Measurements from ENCODE around the gene TTC6.

TTC6 gene

DNA sequence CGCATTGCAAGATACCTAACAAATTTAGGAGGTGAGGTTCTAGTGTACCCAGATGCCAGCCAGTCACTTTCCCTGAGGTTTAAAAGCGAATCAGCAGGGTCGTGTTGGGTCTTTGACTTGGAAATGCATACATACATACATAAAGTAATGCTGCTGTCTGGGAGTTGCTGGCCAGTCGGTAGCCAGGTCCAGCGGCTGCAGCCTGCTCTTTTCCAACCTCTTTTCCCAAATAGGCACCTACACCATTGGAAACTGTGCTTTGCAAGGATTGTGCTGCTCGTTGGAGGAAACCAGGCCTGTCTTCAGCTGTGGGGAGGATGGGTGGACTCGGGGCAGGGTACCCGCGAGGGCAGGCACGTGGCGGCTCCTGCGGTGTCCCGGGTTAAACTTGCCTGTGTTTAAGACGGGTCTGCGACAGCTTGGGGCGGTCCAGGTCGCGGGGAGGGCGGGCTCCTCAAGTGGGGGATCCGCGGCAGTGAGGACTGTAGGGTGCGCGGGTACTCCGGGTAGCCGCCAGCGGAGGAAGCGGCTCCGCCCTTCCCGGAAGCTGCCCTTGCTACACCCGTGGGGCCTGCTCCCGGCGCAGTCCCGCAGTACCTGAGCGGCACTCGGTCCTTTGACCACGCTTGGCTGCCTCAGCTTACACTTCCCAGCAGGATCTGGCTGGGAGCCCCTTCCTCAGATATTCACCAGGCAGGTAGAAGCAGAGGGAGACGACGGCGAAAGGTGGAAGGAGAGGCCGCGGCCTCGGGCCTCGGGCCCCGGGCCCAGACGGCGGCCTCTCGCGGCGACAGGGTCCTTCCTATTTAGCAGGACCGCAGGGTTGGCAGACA, 2.7 kb downstream of the TTC6 start:
- no peak for DNase-seq

DNA sequence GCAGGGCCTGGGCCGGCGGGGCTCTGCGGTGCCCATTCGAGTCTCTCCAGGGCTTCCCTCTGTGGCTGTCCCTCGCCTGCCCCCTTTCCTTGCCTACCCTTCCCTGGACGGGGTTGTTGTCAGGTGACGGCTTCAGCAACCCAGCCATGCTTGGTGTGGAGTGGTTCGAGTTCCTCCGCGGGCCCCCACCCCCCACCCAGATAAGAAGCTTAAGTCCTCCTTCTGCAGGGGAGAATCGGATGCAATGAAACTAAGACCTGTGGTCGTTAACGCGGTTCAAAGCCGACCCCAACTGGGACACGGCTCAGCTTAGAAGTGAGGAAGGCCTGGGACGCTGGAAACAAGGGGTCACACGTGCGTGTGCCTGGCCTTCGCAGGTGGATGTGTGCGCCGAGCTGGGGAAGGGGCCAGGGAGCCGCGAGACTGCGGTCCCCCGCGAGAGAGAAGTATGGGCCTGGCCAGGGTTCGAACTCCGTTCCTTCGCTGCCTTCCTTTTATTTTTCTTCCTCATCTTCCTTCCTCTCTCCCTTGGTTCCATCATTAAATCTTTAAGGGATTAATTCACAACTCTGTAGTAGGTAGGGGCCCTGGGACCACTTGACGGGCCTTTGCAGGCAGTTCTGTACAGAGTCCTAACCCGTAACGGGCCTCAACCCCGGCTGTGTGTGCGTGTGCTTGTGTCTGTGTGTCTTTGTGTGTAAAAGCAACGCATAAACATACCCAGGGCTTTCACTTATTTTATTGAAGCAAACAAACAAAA, 3.5 kb downstream of the TTC6 start:
- no peak for DNase-seq

DNA sequence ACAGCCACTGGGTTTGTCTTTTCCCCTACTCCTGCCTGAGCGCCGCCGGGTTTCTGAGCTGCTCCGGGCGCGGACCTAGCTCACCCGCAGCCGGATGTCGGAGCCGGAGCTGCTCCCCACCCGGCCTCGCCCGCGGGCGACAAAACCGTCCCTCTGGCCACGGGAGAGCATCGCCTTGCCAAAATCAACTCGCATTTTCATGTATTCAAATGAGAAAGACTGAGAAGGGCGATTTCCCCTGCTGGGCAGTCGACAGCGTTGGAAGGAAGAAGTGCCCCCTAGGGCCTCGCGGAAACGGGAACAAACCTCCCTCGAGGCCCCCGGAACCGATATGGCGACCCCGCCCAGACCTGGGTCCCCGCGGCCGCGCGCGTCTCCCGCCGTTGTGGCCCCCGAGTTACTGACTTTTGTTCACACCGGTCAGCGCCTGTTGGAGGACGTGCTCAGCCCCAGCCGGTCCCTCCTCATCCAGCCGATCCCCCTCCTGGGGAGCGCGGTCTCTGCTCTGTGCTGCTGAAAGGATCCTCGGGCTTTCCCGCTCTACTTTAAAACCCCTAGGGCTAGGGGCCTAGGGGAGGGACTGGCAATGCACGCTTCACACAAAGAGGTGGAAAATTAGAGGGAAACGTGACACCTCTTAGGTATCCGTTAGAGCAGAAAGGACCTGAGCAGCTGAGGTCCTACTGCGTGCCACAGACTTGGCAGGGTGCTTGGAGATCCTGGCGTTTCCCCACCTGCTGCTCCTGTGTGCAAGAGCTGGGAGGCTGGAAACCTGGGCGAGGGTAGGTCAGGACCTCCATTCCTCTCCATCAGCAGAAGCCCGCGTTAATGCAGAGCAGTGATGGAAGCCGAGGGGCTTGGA, 4.3 kb downstream of the TTC6 start:
- DNase-seq: peak; percentile 91

DNA sequence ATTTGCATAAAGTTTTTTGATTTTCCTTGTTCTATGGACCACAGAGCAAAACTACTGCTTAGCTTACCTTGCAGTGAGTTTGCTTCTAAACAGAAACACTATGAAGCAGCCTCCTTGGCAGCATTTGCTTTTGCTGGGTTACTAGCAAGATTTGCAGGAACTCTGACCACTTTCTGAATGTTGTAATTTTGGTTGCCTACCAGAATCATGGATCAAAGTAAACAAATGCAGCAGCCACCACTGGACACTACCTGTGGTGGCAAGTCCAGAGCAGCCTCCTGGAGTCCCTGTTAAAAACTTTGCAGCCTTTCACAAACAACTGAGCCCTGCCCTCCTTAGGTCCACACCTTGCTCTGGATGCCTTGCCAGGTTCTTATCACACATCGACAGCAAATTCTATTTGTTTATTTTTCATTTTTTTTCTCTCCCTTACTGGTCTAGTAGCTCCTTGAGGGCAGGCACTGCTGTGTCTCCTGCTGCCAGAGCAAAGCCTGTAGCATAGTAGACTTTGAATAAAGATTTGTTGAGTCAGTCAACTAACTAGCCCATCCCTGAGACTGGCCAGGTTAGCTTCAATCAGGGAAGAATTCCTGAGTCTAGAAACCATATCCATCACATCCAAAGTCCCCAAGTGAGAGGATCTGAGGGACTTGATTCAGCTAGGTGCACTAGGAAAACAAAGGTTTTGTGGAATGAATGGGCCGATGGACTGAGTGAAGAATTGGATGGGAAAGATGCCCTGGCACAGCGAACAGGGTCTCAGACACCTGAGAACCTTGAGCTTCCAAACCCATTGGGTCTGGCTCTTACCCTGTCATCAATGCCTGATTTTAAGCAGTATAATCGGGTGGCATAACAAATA, 5.7 kb downstream of the TTC6 start:
- no peak for DNase-seq

DNA sequence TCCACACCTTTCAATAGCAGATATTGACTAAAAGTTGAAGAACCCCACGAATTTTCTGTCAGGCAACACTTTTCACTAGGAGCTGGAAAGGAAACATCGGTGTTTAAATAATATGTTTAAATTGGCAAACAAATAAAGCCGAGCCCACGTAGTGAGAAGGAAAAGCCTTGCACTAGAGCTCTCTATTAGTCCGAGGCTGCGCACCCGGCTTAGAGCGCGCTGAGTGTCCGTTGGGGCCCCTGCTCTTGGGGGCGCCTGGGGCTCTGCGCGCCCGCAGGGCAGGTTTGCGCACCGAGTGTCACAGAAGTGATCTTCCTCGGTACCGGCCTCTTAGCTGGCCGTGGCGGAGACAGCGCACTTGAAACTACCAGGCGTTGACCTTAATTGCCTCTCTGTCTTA, 6.4 kb downstream of the TTC6 start:
- DNase-seq: no peak

DNA sequence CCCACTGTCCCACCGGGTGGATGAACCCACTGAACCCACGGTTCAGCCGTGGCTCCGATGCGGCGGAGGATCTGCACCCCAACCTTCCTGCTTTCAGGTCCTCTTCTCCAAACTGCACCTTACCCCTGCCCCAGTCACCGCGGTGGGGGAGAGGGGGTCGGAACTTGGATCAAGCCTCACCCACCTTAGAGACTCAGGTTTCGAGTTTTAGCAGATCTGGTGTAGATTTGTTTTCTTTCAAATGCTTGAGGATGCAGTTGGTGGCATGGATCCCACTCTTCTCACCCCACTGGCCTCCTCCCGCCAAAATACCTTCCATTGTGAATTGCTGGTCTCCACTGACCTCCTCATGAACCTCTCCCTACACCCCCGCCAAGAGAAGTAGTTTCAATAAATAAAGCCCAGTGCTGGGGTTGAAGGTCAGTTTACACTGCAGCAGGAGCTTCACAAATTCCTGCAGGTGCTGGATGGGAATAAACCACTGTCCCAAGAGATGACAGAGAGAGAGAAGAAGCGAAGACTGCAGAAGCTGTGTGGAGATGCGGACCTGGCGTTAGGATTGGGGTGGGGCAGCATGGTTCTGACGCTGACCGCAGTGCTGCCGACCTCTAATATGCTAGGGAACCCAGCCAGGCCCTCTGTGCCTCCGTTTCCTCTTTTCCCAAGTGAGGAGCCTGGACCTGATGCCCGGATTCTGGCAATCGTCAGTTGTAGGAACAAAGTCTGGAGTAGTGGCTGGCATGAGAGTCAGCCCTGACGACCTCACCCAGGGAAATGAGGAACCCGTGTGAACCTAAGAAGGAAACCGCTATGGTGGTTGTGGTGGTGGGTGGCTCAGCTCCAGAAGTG, 7.4 kb downstream of the TTC6 start:
- no peak for DNase-seq

DNA sequence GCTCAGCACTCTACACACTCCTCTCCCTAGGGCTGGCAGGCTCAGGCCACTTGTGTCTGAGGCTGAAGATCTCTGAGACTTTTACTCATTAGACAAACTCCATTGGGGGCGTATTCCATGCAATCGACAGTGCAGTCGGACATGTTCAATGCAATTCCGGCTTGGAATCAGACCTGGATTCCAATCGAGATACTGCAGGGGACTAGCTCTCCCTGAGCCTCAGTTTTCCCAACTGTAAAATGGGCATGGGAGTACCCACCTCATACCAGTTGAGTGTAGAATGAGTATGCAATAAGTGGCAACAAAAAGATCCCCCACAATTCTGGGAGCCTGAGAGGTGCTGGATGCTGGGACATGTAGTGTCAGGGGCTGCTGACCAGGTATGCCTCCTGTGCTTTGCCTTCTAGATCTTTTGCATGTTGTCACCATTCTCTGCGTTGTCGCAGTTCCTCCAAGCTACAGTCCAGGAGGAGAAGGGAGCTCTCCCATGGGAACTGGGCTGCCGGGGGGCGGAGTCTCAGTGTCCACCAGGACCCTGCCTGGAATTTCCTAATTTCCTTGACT, 8.3 kb downstream of the TTC6 start:
- no peak for DNase-seq

DNA sequence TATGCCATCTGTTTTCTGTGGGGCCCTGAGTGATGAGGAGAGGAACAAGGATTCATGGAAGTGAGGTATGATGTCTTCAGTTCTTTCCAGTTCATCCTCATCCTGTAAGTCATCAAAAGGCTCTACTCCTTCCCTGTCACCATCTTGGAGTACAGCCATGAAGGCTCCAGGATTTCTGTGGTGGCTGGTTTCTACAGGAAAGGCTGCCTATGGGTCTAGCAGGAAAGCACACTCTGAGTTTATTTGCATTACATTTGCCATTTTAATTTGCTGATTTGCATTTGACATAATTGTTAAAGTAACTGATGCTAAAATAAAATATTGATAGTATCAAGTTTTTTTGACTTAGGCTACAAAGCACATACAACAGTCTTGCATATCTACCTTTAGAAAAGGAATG, 11.2 kb downstream of the TTC6 start:
- peak; percentile 93 for DNase-seq

DNA sequence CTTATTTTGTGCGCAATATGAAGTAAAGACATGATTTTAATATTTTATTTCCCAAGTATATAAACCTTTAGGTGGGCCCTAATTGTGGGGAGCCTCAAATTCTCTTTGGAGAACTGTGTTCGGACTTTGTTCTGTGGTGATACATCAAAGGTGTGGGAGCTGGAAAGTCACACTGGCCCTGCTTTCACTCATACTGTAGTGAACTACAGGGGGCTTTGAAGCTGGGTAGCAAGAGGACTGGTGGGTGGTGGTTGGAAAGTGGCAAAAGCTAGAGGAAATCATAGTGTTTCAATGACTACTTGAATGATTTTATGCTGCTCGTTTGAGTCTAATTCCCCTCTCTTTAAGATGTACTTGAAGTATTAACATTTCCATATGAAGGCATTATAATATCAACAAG, 13.2 kb downstream of the TTC6 start:
- no peak for DNase-seq

DNA sequence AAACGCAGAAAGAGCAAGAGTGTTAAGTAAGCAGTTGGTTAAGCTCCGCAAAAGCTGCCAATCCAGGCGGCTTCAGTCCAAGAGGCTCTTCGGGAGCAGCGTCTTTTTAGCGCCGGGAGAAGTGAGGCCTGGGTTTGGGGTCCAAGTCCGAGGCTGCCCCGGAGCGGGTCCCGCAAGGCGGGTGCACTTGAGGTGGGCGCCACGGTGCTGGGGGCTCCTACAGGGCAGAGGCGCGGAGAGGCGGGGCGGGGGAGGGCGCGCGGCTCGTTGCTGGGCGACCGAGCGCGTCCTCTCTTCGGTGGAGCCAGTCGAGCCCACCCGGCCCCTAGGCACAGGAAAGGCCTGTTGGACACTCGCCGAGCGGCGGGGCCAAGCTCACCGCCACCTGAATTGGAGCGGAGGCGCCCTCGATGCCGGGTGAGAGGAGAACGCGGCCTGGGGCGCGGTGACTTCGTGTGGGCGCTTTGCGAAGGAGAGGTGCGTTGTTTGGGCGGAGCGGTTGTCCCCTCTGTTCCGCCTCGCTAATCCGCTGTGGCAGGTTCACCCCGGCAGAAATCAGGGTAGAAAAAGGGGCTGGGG, 15.6 kb downstream of the TTC6 start:
- no peak for DNase-seq

DNA sequence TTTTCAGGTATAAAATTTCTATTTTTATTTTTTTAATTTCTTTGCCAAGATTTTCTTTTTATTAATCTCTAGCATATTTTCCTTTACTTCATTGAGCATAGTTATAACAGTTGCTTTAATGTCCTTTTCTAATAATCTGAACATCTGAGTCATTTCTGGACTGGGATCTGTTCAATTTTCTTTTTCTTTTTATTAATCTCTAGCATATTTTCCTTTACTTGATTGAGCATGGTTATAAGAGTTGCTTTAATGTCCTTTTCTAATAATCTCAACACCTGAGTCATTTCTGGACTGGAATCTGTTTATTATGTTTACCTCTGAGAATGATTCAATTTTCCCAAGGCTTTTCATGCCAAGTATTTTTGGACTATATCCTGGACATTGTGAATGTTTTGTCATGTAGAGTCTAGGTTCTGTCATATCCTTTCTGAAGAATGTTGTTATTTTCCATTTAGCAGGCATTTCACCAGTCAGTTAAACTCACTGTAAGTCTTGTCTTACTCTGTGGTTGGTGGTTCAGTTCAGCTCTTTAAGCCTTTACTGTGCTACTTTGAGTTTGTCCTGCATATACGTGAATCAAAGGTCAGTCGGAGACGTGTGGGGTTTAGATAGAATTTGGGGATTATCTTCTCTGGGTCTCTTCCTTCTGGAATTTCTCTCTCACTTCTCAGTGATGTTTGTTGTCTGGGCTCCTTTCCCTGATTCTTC, 20.3 kb downstream of the TTC6 start:
- no peak for DNase-seq

DNA sequence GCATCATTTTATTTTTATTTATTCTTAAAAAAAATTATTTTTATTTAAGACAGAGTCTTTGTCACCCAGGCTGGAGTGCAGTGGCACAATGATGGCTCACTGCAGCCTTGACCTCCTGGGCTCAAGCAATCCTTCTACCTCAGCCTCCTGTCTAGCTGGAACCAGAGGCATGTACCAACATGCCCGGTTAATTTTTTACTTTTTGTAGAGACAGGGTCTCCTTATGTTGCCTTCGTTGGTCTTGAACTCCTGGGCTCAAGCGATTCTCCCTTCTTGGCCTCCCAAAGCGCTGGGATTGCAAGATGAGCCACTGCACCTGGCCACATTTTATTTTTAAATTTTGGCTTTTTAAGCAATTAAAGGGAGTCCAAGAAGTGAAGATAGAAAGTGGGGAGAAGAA, 21.4 kb downstream of the TTC6 start:
- DNase-seq: no peak

DNA sequence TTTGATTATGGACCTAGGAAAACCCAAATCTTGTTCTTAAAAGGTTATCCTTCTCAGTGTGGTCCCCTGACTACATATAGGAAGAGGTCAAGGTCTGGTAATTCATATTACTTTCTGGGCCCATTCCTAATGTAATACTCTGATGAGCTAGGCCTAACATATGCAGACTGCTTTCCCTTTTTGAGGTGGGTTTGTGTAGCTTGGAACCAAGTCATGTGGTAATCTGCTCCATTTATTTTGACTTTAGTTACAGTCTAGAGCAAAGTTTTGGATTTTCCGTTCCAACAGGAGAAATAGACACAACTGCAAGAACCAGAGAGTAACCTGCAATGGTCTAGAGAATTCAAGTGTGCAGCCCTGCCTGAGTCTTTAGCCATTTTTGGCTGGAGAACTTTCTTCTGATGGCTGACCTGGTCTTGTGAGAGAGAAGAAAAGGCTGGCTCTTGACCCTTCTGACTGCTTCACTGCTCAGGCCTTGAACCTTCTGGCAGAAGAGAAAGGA, 22.5 kb downstream of the TTC6 start:
- no peak for DNase-seq

DNA sequence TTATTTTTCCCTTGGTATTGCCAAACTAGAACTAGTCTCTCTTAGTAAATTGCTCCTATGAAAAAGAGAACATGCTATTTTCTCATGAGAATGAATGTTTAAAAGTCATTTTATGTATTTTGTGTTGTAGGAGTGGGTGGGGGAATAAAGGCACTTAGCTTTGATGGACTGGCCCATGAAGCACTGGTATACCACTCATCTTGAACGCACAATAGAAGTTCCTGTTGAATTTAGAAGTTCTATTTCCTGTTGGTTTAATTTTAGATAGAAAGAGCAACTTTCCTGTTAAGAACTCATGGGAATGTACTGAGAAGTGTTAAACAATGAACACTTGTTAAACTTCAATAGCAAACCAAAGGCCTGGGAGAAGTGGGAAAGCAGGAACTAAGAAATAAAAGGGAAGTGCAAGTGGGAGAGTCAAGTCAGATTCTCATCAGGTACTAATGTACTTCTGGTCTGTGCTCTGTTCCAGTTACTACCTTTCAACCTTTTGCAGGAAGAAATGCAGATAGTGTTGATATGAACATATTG, 23.1 kb downstream of the TTC6 start:
- DNase-seq: no peak

DNA sequence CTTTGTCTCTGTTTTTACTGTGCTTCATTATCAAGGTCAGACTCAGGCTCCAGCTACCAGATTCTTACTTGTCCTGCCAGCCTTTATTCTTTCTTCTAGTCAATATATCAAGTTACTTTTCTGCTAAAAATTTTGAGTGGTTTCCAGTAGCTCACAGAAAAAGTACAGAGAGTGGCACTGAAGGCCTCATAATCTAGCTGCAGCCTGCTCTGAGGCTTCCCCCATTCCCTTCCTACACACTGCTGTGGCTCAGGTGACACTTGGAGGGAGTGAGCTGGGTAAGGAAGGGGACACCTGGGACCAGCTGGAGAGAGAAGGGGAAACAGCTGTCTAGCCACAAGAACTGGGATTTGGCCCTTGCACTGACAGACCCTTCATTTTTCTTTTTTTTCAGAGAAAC, 25.4 kb downstream of the TTC6 start:
- DNase-seq: no peak

DNA sequence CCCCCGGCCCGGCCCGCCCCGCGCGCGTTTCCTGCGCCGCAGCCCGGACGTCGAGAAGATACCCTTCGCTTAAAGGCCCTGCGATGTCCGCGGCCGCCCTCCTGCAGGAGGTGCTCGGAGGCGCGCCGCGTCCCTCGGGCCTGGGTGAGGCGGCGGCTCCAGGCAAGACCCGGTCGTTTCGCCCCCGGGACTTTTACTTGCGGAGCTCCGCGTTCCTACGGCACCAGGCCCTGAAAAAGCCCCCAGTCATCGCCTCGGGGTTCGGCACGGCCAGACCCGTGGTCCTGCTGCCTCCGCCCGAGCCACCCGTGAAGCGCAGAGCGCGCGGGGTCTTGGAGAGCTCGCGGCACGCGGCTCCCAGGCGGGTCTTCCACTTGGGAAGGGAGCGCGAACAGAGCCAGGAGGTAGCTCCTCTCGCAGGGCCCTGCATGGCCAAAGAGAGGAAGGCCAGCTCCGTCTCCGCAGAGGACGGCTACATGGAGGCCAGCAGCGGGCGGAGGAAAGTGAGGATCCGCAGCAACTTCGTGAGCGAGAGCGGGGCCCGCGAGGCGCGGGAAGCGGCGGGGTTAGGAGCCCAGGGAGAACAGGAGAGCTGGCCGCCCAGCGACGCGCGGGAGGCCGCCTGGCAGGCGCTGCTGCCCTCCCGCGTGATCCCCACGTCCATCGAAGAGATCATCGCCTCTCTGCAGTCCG, 26.9 kb downstream of the TTC6 start:
- DNase-seq: no peak

DNA sequence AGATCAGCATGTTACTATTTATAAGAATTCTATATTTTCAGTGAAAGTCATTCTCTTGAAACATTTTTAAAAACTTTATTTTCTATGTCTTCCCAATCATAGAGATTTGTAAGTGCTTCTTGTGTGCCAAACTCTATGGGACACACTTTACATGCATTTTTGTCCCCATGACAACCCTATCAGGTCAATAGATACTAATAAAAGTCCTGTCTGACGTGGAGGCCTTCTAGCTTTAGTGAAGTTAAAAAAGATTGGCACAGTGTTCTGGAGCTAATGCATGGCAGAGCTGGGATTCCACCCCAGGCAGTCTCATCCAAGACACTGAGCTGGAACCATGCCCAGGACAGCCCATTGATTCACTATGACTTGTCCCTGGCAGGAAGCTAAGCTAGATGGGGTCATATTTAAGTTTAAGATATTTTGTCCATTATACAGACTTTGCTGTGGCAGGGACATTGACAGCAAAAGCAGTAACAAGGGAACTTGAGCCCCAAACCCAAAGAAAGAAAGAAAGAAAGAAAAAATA, 28.1 kb downstream of the TTC6 start:
- no peak for DNase-seq

DNA sequence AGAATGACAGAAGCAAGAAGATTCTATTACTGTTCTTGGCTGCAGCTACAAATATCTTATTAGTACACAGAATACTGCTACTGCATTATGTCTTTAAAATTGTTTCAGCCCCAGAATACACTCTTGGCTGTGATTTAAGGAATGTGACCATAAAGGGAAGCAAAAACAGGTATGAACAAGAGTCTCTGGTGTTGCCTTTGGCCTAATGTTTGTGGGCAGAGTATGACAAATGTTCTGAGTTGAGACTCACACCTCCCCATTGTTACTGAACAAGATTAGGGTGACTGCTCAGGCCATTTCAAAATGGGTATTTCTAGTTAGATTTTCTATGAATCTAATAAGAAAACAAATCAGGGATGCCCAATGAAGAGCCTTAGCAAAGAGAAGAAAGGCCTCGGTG, 28.5 kb downstream of the TTC6 start:
- DNase-seq: no peak

All from NCI-H526 treated with DMSO at 0.1 percent for 48 hours (cell line).